Right renal cortex interstitium (tissue), 3 donors: ENCODE measurements around the gene ZFAND2A. TPM values are rescaled to one million over a fixed set of nuclear protein-coding genes. Genes with fewer than 3 reads are reported as not detected.

Experiments used
- DNase-seq, 3 donors: peaks; one replicate each; pipeline ENCODE4 v3.0.0-alpha.2; 2013; ENCODE audit warnings: low read depth in 3 of 3, low spot score in 2 of 3
- polyA plus RNA-seq, 3 donors: library from polyadenylated mRNA; unstranded; fragments of 120-200 nt; gene quantifications; one replicate each; pipeline ENCODE4 v1.2.1, GENCODE V29; 2013; ENCODE audit not compliant: insufficient read length in 3 of 3

ZFAND2A gene
- polyA plus RNA-seq, 3 donors, result 22.8 to 28.9 (median 26.9) TPM

GRCh38 chr7:1111156-1111555, 48.8 kb downstream of the ZFAND2A start:
- DNase-seq, result no peak

GRCh38 chr7:1110358-1110757, 49.6 kb downstream of the ZFAND2A start:
- DNase-seq, result no peak

GRCh38 chr7:1109581-1110310, 50.2 kb downstream of the ZFAND2A start:
- no peak for DNase-seq

- DNase-seq, result no peak
Measured at GRCh38 chr7:1108264-1108920, 51.6 kb downstream of the ZFAND2A start.

GRCh38 chr7:1106793-1107421, 53.1 kb downstream of the ZFAND2A start:
- no peak for DNase-seq

GRCh38 chr7:1106063-1106792, 53.8 kb downstream of the ZFAND2A start:
- DNase-seq, result no peak

GRCh38 chr7:1105189-1105588, 54.8 kb downstream of the ZFAND2A start:
- no peak for DNase-seq

- DNase-seq, result no peak
Measured at GRCh38 chr7:1104516-1105179, 55.3 kb downstream of the ZFAND2A start.

- no peak for DNase-seq
Measured at GRCh38 chr7:1103789-1104515, 56.0 kb downstream of the ZFAND2A start.

- no peak for DNase-seq
Measured at GRCh38 chr7:1103009-1103788, 56.8 kb downstream of the ZFAND2A start.

Other genes starting within 250 kb of the ZFAND2A start
- gene ADAP1, start 205.5 kb downstream of the ZFAND2A start, polyA plus RNA-seq, result 10 to 100 TPM; 10.6 to 13.9 (median 11.2) TPM
- 10 to 100 TPM; 11.1 to 14.5 (median 13.0) TPM for gene COX19, start 184.6 kb downstream of the ZFAND2A start, polyA plus RNA-seq
- gene CYP2W1, start 177.0 kb downstream of the ZFAND2A start, polyA plus RNA-seq, result 1 to 10 TPM; 1.1 to 2.6 (median 1.4) TPM
- 1 to 10 TPM; 2.6 to 4.5 (median 3.0) TPM for gene GPR146, start 115.7 kb downstream of the ZFAND2A start, polyA plus RNA-seq
- 1 to 10 TPM; 5.4 to 5.9 (median 5.5) TPM for gene GPER1, start 72.1 kb downstream of the ZFAND2A start, polyA plus RNA-seq
- 1 to 10 TPM; 6.4 to 6.5 (median 6.5) TPM for gene UNCX, start 72.7 kb upstream of the ZFAND2A start, polyA plus RNA-seq